Psoas muscle (tissue), 8 donors: ENCODE measurements around the gene PIH1D1. TPM values are rescaled to one million over a fixed set of nuclear protein-coding genes. Genes with fewer than 3 reads are reported as not detected.

Experiments
- ATAC-seq, 4 donors: fragments of 200-7000 bp; cut with Tn5 transposase; one replicate each; pipeline ENCODE4 v1.9.1; 2020; ENCODE audit warnings: moderate library complexity in 3 of 4, mild to moderate bottlenecking in 2 of 4
- DNase-seq, 2 donors: peaks; one replicate each; pipeline ENCODE4 v3.0.0-alpha.2; 2020
- H3K27ac ChIP-seq: fragments of 200-600 bp; one replicate; pipeline ENCODE4 v1.8.0; 2022
- H3K27me3 ChIP-seq, 3 donors: fragments of 200-600 bp in 1 of 3; one replicate each; pipeline versions ENCODE4 v1.6.1 to v1.8.0; 2013 to 2022; ENCODE audit warnings: low read length in 2 of 3, mild to moderate bottlenecking in 2 of 3, moderate library complexity in 1 of 3; ENCODE audit not compliant: insufficient read depth in 3 of 3
- H3K36me3 ChIP-seq, 2 donors: fragments of 200-600 bp in 1 of 2; one replicate each; pipeline versions ENCODE4 v1.6.1 to v1.8.0; 2013 to 2022; ENCODE audit warnings: low read depth in 1 of 2, mild to moderate bottlenecking in 1 of 2, moderate library complexity in 1 of 2; ENCODE audit not compliant: insufficient read depth in 1 of 2
- H3K4me1 ChIP-seq: fragments of 200-600 bp; one replicate; pipeline ENCODE4 v1.8.0; 2022
- H3K4me3 ChIP-seq: fragments of 200-600 bp; one replicate; pipeline ENCODE4 v1.8.0; 2022; ENCODE audit warnings: mild to moderate bottlenecking
- H3K9me3 ChIP-seq: fragments of 200-600 bp; one replicate; pipeline ENCODE4 v1.8.0; 2022
- WGBS, 3 donors: extraction: QIAGEN DNeasy Blood & Tissue Kit; methylation state at CpG; one replicate each; pipeline versions ENCODE4 v1.1.6 to v1.1.7; 2013; 5-methylcytosine and 5-hydroxymethylcytosine counted together
- intact Hi-C, 2 donors: fragments of 100-400 bp; cut with DNase I; formaldehyde crosslinking; loops; one replicate each; pipeline versions ENCODE4 v1.11.0 to v1.14.2; 2022
- polyA plus RNA-seq, 3 donors: library from polyadenylated mRNA; stranded (reverse); fragments of 200-250 nt; gene quantifications; one replicate each; pipeline ENCODE4 v1.2.3, GENCODE V29; 2013
- total RNA-seq, 4 donors: library from RNA; stranded (reverse); fragmentation: NEBNext Ultra II Directional in 2 of 4; extraction: Animal tissue kit (Norgen Biotek cat#: 25700) in 2 of 4; gene quantifications; one replicate each; pipeline versions ENCODE4 v1.2.1 to v1.2.4, GENCODE V29; 2021 to 2023
- TF ChIP-seq, protein P1 (sequence below): fragments of 200-600 bp; IDR thresholded peaks from one replicate; pipeline ENCODE4 v1.8.0; 2022; ENCODE audit warnings: antibody characterized with exemption
- donor health status: healthy with polysubstance abuse.
- donor health status: DM: no; HTN: no; CAD: no; lungs with moderate emphysema.
- donor health status: Bipolar disorder and iron deficiency.
- donor health status: healthy.
- donor health status: DM: yes; HTN: yes; CAD: no.
- donor health status: DM: no; HTN: no; CAD: no.
- donor health status: DM: no; HTN: no; CAD: no.
- donor health status: DM: yes; HTN: yes; CAD: no.

The PIH1D1 gene
- total and polyA plus RNA-seq, 7 donors: 37.2 to 69.8 (median 46.4) TPM

GRCh38 chr19:49430678-49431329 is 20.8 kb downstream of the PIH1D1 start:
- ATAC-seq (no peak), DNase-seq (no peak)
- Histone ChIP-seq H3K27me3 (peaks cover 0 to 97% (median 59%) of the 10 kb centered on the region in 3 donors), H3K27ac (no peak overlapping the region), H3K9me3 (no peaks in the 10 kb centered on the region), H3K36me3 (no peaks in the 10 kb centered on the region), H3K4me1 (peaks cover 7% of the 10 kb centered on the region), H3K4me3 (no peak overlapping the region)
- TF ChIP-seq, protein P1, sequence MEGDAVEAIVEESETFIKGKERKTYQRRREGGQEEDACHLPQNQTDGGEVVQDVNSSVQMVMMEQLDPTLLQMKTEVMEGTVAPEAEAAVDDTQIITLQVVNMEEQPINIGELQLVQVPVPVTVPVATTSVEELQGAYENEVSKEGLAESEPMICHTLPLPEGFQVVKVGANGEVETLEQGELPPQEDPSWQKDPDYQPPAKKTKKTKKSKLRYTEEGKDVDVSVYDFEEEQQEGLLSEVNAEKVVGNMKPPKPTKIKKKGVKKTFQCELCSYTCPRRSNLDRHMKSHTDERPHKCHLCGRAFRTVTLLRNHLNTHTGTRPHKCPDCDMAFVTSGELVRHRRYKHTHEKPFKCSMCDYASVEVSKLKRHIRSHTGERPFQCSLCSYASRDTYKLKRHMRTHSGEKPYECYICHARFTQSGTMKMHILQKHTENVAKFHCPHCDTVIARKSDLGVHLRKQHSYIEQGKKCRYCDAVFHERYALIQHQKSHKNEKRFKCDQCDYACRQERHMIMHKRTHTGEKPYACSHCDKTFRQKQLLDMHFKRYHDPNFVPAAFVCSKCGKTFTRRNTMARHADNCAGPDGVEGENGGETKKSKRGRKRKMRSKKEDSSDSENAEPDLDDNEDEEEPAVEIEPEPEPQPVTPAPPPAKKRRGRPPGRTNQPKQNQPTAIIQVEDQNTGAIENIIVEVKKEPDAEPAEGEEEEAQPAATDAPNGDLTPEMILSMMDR: no peak
- WGBS, 3 donors: 54 to 62% (median 58%) methylated on average over 26 to 28 of the region's 28 CpGs
- intact Hi-C loops: no loop called here

GRCh38 chr19:49430172-49430677 is 21.4 kb downstream of the PIH1D1 start:
- intact Hi-C loops: no loop called here
- Histone ChIP-seq H3K4me3 (no peak overlapping the region), H3K36me3 (no peaks in the 10 kb centered on the region), H3K27ac (no peak overlapping the region), H3K4me1 (peaks cover 7% of the 10 kb centered on the region), H3K9me3 (no peaks in the 10 kb centered on the region), H3K27me3 (peaks cover 0 to 97% (median 62%) of the 10 kb centered on the region in 3 donors)
- TF ChIP-seq, protein P1: no peak
- DNase-seq (no peak), ATAC-seq (no peak)
- 61 to 63% (median 63%) methylated on average over 8 to 9 of the region's 9 CpGs for WGBS, 3 donors

DNA sequence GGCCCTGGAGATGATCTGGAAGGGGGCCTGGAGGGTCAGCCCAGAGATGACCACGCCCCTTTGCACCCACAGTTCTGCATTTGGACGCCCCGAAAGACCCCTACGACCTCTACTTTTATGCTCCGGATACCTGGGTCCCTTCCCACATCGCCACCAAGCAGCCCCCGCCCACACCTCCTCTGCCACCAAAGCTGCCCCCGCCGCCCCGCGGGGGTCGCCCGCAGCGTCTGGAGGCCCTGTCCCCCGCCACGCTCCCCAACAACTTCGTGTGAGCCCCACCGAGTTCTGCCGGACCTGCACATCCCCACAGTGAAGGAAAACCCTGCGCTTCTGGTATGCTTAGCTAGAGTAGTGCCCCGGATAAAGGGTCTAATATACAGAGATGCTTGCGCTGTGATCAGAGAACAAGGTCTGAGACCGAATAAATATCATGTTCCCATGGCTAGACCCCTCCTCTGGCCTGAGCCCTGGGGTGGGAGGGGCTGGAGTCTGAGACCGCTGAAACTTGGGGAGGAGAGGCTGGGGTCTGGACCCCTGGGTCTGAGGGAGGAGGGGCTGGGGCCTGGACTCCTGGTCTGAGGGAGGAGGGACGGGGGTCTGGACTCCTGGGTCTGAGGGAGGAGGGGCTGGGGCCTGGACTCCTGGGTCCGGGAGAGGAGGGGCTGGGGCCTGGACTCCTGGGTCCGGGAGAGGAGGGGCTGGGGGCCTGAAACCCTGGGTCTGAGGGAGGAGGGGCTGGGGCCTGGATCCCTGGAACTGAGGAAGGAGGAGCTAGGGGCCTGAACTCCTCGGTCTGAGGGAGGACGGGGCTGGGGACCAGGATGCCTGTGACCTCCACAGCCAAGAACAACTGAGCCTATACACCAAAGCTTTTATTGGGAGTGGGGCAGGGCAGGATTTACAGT is 22.8 kb downstream of the PIH1D1 start:
- 8 to 9% (median 8%) methylated on average over 27 to 29 of the region's 29 CpGs for WGBS, 3 donors
- intact Hi-C loops: no loop called here

GRCh38 chr19:49427855-49428546 is 23.6 kb downstream of the PIH1D1 start:
- H3K4me3 ChIP-seq: peak overlapping the region; percentile 7
- TF ChIP-seq, protein P1: no peak
- H3K9me3 ChIP-seq: no peaks in the 10 kb centered on the region
- peaks cover 0 to 97% (median 64%) of the 10 kb centered on the region in 3 donors for H3K27me3 ChIP-seq
- ATAC-seq (no peak), DNase-seq (no peak)
- no peak overlapping the region for H3K27ac ChIP-seq
- H3K36me3 ChIP-seq: no peaks in the 10 kb centered on the region
- peaks cover 14% of the 10 kb centered on the region for H3K4me1 ChIP-seq
- intact Hi-C loops: no loop called here
- WGBS, 3 donors: 1 to 2% (median 1%) methylated on average over 44 to 45 of the region's 45 CpGs

More for the DNA sequence above, 22.8 kb downstream of the PIH1D1 start:
- ATAC-seq (no peak), DNase-seq (no peak)
- Histone ChIP-seq H3K4me1 (peaks cover 7% of the 10 kb centered on the region), H3K4me3 (peak overlapping the region; percentile 7), H3K36me3 (no peaks in the 10 kb centered on the region), H3K27ac (no peak overlapping the region), H3K27me3 (peaks cover 0 to 97% (median 65%) of the 10 kb centered on the region in 3 donors), H3K9me3 (no peaks in the 10 kb centered on the region)
- TF ChIP-seq, protein P1: no peak
